Endothelial cell of umbilical vein (primary cell): ENCODE data around the gene PTPRF. TPM values are rescaled to one million over a fixed set of nuclear protein-coding genes. Genes with fewer than 3 reads are reported as not detected.

Experiments
- BruUV-seq: library from RNA; stranded (reverse); fragments of 400-500 nt; replicated peaks from 2 replicates; lab custom pipeline; 2021; lab: Mats Ljungman, UMichigan
- CTCF ChIA-PET: fragments of 300-600, 350-600 bp; sonication (Branson Sonifier 250); formaldehyde crosslinking; loops from one replicate; lab custom pipeline; 2021; ENCODE audit warnings: antibody characterized with exemption, inconsistent platforms; lab: Charles Lee
- POLR2A ChIA-PET: fragments of 300-600, 350-600 bp; sonication (Branson Sonifier 250); formaldehyde crosslinking; loops from one replicate; lab custom pipeline; 2021; ENCODE audit warnings: antibody characterized with exemption, inconsistent platforms; lab: Charles Lee
- DNase-seq: peaks from one replicate; pipeline ENCODE4 v3.0.0-alpha.2; 2011; ENCODE audit warnings: low read depth, low spot score
- FAIRE-seq: peaks from 2 replicates; lab custom pipeline; 2011; peaks lifted over from hg19 to GRCh38; lab: Jason Lieb, UNC
- H2AFZ ChIP-seq: 2 replicates; pipeline ENCODE4 v1.6.0; 2012; ENCODE audit warnings: low read depth, low read length, control low read depth, inconsistent platforms
- H3K27ac ChIP-seq: 2 replicates; pipeline ENCODE4 v1.5.1; 2011; ENCODE audit warnings: low read depth, mild to moderate bottlenecking, control low read depth, low read length, moderate library complexity; ENCODE audit not compliant: insufficient read depth
- H3K27me3 ChIP-seq, 2 experiments: 2 replicates each; pipeline versions ENCODE4 v1.6.0 to v1.6.1; 2011; ENCODE audit warnings: low read length in 2 of 2, mixed read lengths in 1 of 2; ENCODE audit not compliant: control insufficient read depth in 2 of 2, insufficient read depth in 2 of 2
- H3K36me3 ChIP-seq, 2 experiments: 2 replicates in 1 of 2; 3 replicates in 1 of 2; pipeline ENCODE4 v1.5.1; 2011; ENCODE audit warnings: low read length in 2 of 2, mild to moderate bottlenecking in 1 of 2, moderate library complexity in 1 of 2; ENCODE audit not compliant: control insufficient read depth in 2 of 2, insufficient read depth in 2 of 2; ENCODE audit errors: extremely low read depth in 1 of 2
- H3K4me1 ChIP-seq: 3 replicates; pipeline ENCODE4 v1.5.1; 2011; ENCODE audit warnings: mild to moderate bottlenecking, low read length; ENCODE audit not compliant: control insufficient read depth, insufficient read depth; ENCODE audit errors: extremely low read depth
- H3K4me2 ChIP-seq: 2 replicates; pipeline ENCODE4 v1.6.1; 2011; ENCODE audit warnings: low read length, control low read depth, mixed read lengths; ENCODE audit not compliant: insufficient read depth
- H3K4me3 ChIP-seq, 3 experiments: fragments of 200-600 bp in 1 of 3; sonication (generic), shearing (Covaris generic) in 1 of 3; replicated peaks in 1 of 3; 2 replicates each; pipeline ENCODE4 v1.5.1; 2011 to 2016; ENCODE audit warnings: control low read depth in 3 of 3, low read length in 3 of 3, mild to moderate bottlenecking in 2 of 3, inconsistent platforms in 1 of 3, low read depth in 1 of 3, moderate library complexity in 1 of 3; ENCODE audit not compliant: insufficient read depth in 1 of 3
- H3K79me2 ChIP-seq: 2 replicates; pipeline ENCODE4 v1.6.0; 2012; ENCODE audit warnings: low read length, inconsistent platforms; ENCODE audit not compliant: control insufficient read depth, insufficient read depth
- H3K9ac ChIP-seq: replicated peaks from 2 replicates; pipeline ENCODE3; 2011; ENCODE audit warnings: low read length, control low read depth; ENCODE audit not compliant: insufficient read depth; ENCODE audit errors: extremely low read depth
- H3K9me1 ChIP-seq: replicated peaks from 3 replicates; pipeline ENCODE4 v1.6.0; 2011; ENCODE audit warnings: mild to moderate bottlenecking, low read length; ENCODE audit not compliant: control insufficient read depth, insufficient read depth; ENCODE audit errors: extremely low read depth
- H3K9me3 ChIP-seq: replicated peaks from 2 replicates; pipeline ENCODE4 v1.5.1; 2012; ENCODE audit warnings: low read length, inconsistent platforms; ENCODE audit not compliant: control insufficient read depth, insufficient read depth
- H4K20me1 ChIP-seq: replicated peaks from 2 replicates; pipeline ENCODE3; 2011; ENCODE audit warnings: mild to moderate bottlenecking, low read length; ENCODE audit not compliant: control insufficient read depth, insufficient read depth; ENCODE audit errors: extremely low read depth
- FOS ChIP-seq: IDR thresholded peaks from 2 replicates; pipeline ENCODE4 v1.6.1; 2011; ENCODE audit warnings: mild to moderate bottlenecking, low read length, moderate library complexity, borderline replicate concordance; ENCODE audit not compliant: insufficient read depth
- GATA2 ChIP-seq: IDR thresholded peaks from 2 replicates; pipeline ENCODE4 v1.7.0; 2011; ENCODE audit warnings: low read depth, mild to moderate bottlenecking, moderate library complexity, mixed read lengths, low read length; ENCODE audit not compliant: insufficient read length, insufficient read depth
- JUN ChIP-seq: IDR thresholded peaks from 2 replicates; pipeline ENCODE4 v1.6.1; 2011; ENCODE audit warnings: borderline replicate concordance, low read depth; ENCODE audit not compliant: insufficient read length, insufficient read depth
- POLR2AphosphoS5 ChIP-seq: IDR thresholded peaks from 2 replicates; pipeline ENCODE4 v1.6.1; 2012; ENCODE audit warnings: low read depth, mild to moderate bottlenecking, control low read depth, low read length, moderate library complexity; ENCODE audit not compliant: insufficient read depth
- dilution Hi-C: fragments of 300-500 bp; cut with MboI; formaldehyde crosslinking; loops from one replicate; pipeline ENCODE4 v1.15.0; 2019; ENCODE audit warnings: low sequenced_read_pairs; ENCODE audit not compliant: extremely low pct_ligation_motif_present
- intact Hi-C: fragments of 100-400 bp; cut with micrococcal nuclease; formaldehyde crosslinking; loops from one replicate; pipeline ENCODE4 v1.10.0; 2022
- polyA plus RNA-seq, 4 experiments: library from polyadenylated mRNA; depleted of rRNA in 3 of 4; stranded (reverse) in 3 of 4; unstranded in 1 of 4; fragments of >200 nt; gene quantifications; 2 replicates each; pipeline versions ENCODE4 v1.2.1 to v1.2.3, GENCODE V29; 2011 to 2012; ENCODE audit warnings: missing spikeins in 1 of 4
- total RNA-seq: library from RNA; stranded (reverse); gene quantifications from 2 replicates; pipeline ENCODE4 v1.2.3, GENCODE V29; 2021
- TF ChIP-seq, protein P1 (sequence below): IDR thresholded peaks from 2 replicates; pipeline ENCODE4 v1.6.1; 2011; ENCODE audit not compliant: insufficient read depth, insufficient read length
- TF ChIP-seq, protein P2 (sequence below), 2 donors: IDR thresholded peaks; 1 replicate in 1 of 2; 2 replicates in 1 of 2; pipeline ENCODE4 v1.5.1; 2011; ENCODE audit warnings: low read length in 2 of 2, mild to moderate bottlenecking in 2 of 2, moderate library complexity in 2 of 2, control low read depth in 1 of 2, inconsistent platforms in 1 of 2, low read depth in 1 of 2; ENCODE audit not compliant: insufficient read depth in 1 of 2; ENCODE audit errors: extremely low read depth in 1 of 2

PTPRF gene
- total and polyA plus RNA-seq, 2 donors (not counting 3 experiments of a cell fraction or from before 2014, with no cell fraction given), result 217 to 338 TPM

DNA sequence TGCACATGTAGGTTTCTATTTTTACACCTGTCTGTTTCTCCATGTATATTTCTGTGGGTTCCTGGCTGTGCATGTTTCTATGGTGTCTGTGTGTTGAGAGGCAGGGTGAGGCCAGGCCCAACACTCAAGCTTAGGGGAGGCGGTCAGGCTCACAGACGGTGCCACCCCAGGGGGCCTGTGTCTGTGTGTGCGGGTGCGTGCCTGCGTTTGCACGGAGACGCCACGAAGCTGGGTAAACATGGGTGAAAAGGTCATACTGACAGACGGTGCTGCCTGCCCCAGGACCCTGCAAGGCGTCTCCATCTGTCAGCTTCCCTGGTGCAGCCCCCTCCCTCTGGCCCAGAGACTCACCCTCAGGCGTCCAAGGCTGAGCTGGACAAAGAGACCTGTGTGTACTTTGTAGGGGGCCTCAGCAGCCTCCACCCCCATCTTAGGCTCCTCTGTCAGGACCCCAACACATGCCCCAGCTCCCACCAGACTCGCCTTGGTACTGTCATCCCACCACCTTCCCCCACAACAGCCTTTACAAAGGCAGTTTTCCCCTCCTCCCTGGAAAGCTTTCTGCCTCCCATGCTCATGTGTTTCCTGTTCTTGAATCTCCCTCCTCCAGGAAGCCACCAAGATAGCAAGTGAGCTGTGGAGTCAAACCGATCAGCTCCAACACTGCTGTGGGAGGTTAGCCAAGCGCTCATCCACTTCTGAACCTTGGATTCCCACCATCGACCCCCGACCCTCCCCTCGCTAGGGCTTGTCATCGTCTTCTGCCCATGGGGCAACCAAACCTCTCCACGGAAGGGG is 34.1 kb downstream of the PTPRF start:
- TF ChIP-seq, protein P1, sequence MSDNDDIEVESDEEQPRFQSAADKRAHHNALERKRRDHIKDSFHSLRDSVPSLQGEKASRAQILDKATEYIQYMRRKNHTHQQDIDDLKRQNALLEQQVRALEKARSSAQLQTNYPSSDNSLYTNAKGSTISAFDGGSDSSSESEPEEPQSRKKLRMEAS, result no peak
- TF ChIP-seq GATA2 (no peak), JUN (no peak), FOS (no peak), POLR2AphosphoS5 (no peak)
- TF ChIP-seq, protein P2, sequence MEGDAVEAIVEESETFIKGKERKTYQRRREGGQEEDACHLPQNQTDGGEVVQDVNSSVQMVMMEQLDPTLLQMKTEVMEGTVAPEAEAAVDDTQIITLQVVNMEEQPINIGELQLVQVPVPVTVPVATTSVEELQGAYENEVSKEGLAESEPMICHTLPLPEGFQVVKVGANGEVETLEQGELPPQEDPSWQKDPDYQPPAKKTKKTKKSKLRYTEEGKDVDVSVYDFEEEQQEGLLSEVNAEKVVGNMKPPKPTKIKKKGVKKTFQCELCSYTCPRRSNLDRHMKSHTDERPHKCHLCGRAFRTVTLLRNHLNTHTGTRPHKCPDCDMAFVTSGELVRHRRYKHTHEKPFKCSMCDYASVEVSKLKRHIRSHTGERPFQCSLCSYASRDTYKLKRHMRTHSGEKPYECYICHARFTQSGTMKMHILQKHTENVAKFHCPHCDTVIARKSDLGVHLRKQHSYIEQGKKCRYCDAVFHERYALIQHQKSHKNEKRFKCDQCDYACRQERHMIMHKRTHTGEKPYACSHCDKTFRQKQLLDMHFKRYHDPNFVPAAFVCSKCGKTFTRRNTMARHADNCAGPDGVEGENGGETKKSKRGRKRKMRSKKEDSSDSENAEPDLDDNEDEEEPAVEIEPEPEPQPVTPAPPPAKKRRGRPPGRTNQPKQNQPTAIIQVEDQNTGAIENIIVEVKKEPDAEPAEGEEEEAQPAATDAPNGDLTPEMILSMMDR (IDR thresholded peaks at IDR 0.05; ENCODE audit: extremely low read depth in 1 of 2, insufficient read depth in 1 of 2, low read depth in 1 of 2, low read length in 2 of 2), result no peak
- Histone ChIP-seq H3K4me2 (peak overlapping the region; percentile 32), H4K20me1 (no peaks in the 10 kb centered on the region), H3K9me3 (no peaks in the 10 kb centered on the region), H3K36me3 (peaks cover 0 to 27% of the 10 kb centered on the region in 2 experiments), H3K9me1 (no peaks in the 10 kb centered on the region), H3K27ac (no peak overlapping the region), H3K27me3 (no peaks in the 10 kb centered on the region), H3K4me1 (peaks cover 12% of the 10 kb centered on the region), H3K9ac (no peak overlapping the region), H2AFZ (no peak overlapping the region), H3K4me3 (no peak overlapping the region), H3K79me2 (peaks cover 6% of the 10 kb centered on the region)
- CTCF ChIA-PET, result interaction anchor here (0.8 to 2.7 kb wide), 4 partner anchors 10 to 338 kb away, joined by 3 to 10 read pairs (median 3); no protein-coding TSS in a partner anchor
- DNase-seq, result no peak
- BruUV-seq, result no TSS peak
- POLR2A ChIA-PET, result interaction anchor here (1.3 kb wide), 1 partner anchor 8 kb away, joined by 3 read pairs; no protein-coding TSS in a partner anchor
- intact Hi-C loops (loop anchor here (1.0 kb wide), 2 partner anchors 34 to 92 kb away; partner anchors contain the start of gene PTPRF), dilution Hi-C loops (no loop called here)
- FAIRE-seq, result no peak
